ENCODE results near the gene SP9. TPM values are rescaled to one million over a fixed set of nuclear protein-coding genes. Genes with fewer than 3 reads are reported as not detected.

Gene SP9
- total and polyA plus RNA-seq, 9 of the 15 experiments (the other 6 are each of a cell fraction or from before 2014, with no cell fraction given) = 0.04 to 0.23 (median 0.11) TPM; not detected in 3

DNA sequence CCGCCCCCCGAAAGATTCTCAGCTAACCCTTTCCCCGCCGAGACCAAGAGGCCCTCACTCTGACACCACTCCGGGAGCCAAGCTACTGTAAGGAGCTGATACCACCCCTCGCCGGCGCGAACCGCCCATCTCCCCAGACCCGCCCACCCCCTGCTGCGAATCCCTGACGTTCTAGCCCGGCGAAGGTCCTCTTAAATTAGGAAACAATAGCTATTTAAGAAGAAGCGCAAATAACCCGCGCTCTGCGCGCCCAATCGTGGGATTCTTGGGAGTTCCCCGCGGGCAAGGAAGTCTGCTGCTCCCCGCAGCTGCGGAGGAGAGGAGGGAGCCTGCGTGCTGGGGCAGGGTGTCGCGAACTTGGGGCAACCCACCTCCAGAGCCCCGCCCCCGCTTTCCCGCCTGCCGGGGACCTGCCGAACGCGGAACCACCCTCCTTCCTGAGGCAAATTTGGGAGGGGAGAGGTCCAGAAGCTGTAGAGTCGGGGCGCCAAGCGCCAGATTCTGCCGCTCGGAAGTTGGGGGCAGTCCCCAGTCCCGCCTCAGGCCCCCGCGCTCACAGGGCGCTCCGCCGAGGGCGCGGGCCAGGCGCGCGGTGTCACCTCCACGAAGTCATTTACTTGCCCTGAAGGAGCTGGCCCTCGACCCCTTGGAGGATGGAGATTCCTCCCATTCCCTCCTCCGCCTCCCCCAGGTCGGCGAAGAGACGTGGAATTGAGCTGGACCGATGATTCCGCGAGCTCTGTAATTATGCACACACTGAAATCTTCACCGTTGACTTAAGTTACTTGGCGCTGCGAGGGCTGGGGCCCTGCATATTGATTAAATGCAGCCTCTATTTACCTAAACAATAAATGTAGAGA, 8.4 kb upstream of the SP9 start (continued):
- TF ChIP-seq, protein P1, sequence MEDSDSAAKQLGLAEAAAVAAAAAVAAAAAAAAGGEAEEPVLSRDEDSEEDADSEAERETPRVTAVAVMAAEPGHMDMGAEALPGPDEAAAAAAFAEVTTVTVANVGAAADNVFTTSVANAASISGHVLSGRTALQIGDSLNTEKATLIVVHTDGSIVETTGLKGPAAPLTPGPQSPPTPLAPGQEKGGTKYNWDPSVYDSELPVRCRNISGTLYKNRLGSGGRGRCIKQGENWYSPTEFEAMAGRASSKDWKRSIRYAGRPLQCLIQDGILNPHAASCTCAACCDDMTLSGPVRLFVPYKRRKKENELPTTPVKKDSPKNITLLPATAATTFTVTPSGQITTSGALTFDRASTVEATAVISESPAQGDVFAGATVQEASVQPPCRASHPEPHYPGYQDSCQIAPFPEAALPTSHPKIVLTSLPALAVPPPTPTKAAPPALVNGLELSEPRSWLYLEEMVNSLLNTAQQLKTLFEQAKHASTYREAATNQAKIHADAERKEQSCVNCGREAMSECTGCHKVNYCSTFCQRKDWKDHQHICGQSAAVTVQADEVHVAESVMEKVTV (CRISPR knock-in tag; IDR thresholded peaks at IDR 0.05) = no peak
- TF ChIP-seq RHOXF2B (CRISPR knock-in tag; conservative IDR thresholded peaks at IDR 0.05) (no peak), CHD2 (IDR thresholded peaks at IDR 0.05; ENCODE audit: low read depth, low read length) (no peak), SUPT5H (IDR thresholded peaks at IDR 0.05) (peak; percentile 13; the same call in 1 of the 2 replicates), ZNF644 (tag; IDR thresholded peaks at IDR 0.05; ENCODE audit: low read depth) (no peak), ZNF431 (CRISPR knock-in tag; IDR thresholded peaks at IDR 0.05) (0 out of 2 replicates have a peak, but pooled peaks have one; percentile 20), RBBP5 (IDR thresholded peaks at IDR 0.05; ENCODE audit: borderline replicate concordance, insufficient read depth, low read length, poor library complexity, severe bottlenecking) (peak; percentile 31), SPI1 (IDR thresholded peaks at IDR 0.05; ENCODE audit: borderline replicate concordance, low read depth, low read length) (peak; percentile 14; the same call in 1 of the 2 replicates), SRSF7 (optimal IDR thresholded peaks at IDR 0.05; ENCODE audit: low read depth, low read length) (no peak), NR1H2 (CRISPR knock-in tag; IDR thresholded peaks at IDR 0.05) (0 out of 2 replicates have a peak, but pooled peaks have one; percentile 37), SMARCB1 (IDR thresholded peaks at IDR 0.05; ENCODE audit: insufficient read length, low read depth) (no peak), NFIC (IDR thresholded peaks at IDR 0.05) (no peak), CCNT2 (IDR thresholded peaks at IDR 0.05; ENCODE audit: borderline replicate concordance, extremely low read depth, insufficient read length, low read depth, low read length) (peak; percentile 13), ZNF583 (CRISPR knock-in tag; IDR thresholded peaks at IDR 0.05) (no peak), ZBTB7A (IDR thresholded peaks at IDR 0.05; ENCODE audit: borderline replicate concordance, control insufficient read depth, low read depth, low read length) (peak; percentile 20), PTBP1 (IDR thresholded peaks at IDR 0.05; ENCODE audit: low read depth, low read length) (no peak), CHD1 (IDR thresholded peaks at IDR 0.05; ENCODE audit: low read length) (no peak)
- TF ChIP-seq, protein P2, sequence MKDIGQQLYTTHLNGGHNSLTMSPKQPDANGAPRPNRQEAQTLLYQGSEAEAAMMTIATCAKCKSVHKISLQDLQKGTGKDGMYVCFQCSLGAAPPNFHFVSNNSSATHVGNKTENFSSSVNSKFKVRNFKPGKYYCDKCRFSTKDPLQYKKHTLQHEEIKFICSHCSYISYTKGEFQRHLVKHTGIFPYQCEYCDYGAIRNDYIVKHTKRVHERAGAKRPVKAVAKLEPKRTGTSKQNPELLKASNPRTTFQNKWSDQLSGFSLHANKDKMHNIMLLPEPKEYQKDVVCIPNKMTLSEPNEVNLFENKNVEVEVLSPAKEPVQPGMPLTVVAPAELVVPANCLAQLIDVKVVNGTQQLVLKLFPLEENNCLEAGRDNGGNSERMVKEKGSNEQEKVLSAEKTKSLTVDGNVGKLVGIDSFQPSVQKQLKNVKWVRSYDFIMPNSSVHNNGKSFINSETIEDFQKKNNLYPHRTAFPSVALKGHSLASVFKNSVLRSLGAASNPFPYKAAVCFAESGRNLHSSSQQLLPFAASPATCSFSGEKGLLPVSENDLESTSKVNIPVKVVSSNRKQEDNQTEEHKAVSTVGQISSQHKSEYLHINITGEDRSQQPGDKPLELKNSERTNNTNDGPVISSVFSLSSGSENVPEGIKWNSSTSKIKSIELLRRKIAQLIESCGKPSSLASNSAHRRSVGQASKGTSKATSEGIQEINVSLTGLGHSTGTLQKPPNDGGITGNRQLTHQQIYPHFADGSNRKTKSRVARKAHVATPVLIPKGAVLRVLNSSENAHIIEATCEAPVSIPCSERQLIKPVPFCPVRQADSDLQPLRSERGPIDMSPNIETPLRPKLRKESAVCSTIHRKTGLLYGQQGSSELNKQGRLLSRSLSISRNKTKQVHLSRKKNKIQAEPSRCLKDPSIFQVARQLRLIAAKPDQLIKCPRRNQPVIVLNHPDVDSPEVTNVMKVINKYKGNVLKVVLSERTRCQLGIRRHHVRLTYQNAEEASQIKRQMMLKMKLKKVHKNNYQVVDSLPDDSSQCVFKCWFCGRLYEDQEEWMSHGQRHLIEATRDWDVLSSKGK (CRISPR knock-in tag; IDR thresholded peaks at IDR 0.05) = no peak
- TF ChIP-seq, protein P3, sequence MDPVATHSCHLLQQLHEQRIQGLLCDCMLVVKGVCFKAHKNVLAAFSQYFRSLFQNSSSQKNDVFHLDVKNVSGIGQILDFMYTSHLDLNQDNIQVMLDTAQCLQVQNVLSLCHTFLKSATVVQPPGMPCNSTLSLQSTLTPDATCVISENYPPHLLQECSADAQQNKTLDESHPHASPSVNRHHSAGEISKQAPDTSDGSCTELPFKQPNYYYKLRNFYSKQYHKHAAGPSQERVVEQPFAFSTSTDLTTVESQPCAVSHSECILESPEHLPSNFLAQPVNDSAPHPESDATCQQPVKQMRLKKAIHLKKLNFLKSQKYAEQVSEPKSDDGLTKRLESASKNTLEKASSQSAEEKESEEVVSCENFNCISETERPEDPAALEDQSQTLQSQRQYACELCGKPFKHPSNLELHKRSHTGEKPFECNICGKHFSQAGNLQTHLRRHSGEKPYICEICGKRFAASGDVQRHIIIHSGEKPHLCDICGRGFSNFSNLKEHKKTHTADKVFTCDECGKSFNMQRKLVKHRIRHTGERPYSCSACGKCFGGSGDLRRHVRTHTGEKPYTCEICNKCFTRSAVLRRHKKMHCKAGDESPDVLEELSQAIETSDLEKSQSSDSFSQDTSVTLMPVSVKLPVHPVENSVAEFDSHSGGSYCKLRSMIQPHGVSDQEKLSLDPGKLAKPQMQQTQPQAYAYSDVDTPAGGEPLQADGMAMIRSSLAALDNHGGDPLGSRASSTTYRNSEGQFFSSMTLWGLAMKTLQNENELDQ (CRISPR knock-in tag; IDR thresholded peaks at IDR 0.05; ENCODE audit: borderline replicate concordance) = no peak
